Amygdala (tissue), 56 donors: ENCODE results near the gene MKNK2.
"Not testable (repeated sequence)": the region's sequence is repeated elsewhere in the genome, so short reads cannot be mapped to it uniquely, and the experiment has no call there.

Source experiments
- DNase-seq, 56 donors: peaks; one replicate each; lab custom pipeline; 2025; lab: John Stamatoyannopoulos, UW

Gene MKNK2

GRCh38 chr19:2003874-2004273, 47.2 kb downstream of the MKNK2 start:
- no peak for DNase-seq

DNA sequence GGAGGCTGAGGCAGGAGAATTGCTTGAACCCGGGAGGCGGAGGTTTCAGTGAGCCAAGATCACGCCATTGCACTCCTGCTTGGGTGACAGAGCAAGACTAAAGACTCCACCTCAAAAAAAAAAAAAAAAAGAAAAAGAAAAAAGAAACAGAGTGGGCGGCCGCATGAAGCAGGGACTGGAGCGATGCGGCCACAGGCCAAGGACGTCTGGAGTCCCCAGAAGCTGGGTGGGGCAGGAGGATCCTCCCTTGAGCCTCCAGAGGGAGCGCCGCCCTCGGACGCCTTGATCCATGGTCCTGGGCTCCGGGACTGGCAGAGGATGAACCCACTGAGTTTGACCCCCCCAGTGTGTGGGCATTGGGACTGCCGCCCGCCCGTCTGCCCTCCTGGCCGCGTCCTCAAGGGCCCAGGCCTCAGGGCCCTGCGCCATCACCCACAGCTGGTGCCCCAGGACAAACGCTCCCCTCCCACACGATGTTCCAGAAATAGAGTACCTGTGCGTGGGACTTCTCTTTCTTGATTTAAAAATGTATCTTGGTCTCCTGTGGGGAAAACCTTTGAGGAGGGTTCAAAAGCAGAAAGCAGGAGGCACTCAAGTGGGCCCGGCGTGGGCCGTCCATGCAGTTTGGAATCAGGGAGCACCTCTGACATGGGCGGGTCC, 51.1 kb downstream of the MKNK2 start:
- DNase-seq = no peak

- no peak for DNase-seq
Measured at GRCh38 chr19:1998712-1999708, 52.0 kb downstream of the MKNK2 start.

DNA sequence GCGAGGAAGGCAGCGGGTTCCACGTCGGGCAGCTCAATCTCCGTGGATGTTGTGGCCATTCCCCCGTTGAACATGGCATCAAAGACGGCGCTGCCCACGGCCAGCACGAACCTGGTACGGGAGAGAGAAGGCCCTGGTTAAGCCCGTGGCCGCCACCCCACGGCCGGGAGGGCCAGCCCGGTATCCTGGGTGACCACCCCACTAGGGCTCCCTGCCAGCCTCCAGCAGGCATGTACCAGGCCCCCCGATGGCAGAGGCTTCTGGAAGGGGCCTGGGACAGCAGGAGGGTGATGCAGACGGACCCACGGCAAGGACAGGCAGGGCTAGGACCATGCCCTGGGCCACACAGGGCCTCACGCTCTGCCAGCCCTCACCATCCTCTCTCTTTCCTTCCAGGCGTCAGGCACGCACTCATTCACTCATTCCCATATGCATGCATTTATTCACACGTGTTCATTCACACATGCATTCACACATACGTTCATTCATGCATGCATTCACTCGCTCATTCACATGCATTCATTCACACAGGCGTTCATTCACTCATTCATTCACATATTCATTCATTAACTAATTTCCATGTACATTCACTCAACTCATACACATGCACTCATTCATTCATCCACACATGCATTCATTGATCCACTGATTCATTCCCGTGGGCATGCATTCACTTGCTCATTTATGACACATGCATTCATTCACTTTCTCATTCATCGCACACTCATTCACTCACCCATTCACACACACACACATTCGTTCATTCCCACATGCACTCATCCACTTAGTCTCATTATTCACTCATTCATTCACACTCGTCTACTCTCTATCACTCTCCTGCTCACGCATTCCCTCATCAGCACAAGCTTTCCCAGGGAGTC, 53.5 kb downstream of the MKNK2 start:
- DNase-seq = no peak

DNA sequence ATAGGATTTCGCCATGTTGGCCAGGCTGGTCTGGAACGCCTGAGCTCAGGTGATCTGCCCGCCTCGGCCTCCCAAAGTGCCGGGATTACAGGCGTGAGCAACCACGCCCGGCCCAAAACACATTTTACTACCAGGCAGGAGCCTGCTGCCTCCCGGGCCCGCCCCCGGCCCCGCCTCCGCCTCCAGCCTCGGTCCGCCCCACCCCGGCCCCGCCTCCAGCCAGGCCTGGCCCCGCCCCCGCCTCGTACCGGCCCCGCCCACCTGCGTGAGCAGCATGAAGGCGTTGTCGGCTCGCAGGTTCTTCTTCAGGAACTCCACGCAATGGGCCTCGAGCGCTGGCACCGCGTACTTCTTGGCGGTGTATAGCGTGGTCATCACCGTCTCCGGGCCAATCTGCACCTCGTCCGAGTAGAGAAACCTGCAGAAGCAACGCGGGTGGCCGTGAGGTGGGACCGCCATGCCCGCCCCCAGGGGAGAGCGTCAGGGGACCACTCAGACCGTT, 58.2 kb downstream of the MKNK2 start:
- no peak for DNase-seq

DNA sequence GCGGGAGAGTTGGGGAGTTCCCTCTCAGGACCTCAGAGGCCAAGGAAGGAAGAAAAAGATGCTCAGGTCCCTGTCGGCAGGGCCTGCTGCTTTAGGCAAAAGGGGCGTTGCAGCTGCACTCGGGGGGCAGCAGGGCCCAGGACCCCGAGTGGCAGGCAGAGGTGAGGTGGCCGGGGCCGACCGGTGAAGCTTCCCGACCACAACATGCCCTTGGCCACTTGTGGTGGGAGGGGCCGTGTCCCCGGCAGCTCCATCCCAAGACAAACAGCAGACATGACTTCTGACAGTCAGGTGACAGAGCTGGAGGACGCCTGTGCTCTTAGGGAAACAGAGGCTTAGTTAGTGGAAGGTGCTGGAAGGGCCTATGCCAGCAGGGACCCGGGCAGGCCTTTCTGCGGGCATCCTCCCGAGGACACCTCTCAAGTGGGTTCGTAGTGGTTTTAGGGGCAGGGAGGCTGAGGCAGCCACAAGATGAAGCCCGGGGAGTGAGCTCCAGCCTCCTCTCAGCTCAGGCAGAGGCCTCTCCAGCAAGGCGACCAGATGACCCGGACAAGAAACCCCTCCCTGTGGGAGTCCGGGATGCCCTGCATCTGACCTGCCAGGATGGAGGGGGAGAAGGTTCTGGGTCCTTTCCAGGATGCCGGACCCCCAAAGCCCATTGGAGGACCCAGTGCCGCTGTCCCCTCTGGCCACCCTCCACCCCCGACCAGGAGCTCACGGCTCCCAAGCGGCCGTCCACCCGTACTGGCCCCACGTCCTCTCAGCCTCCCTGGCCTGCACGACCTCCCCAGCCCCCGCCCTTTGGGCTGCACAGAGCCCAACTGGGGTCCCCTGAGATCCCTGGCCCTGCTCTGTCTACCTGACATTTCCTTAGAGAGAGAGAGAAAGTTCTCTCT, 59.8 kb downstream of the MKNK2 start:
- DNase-seq = no peak

DNA sequence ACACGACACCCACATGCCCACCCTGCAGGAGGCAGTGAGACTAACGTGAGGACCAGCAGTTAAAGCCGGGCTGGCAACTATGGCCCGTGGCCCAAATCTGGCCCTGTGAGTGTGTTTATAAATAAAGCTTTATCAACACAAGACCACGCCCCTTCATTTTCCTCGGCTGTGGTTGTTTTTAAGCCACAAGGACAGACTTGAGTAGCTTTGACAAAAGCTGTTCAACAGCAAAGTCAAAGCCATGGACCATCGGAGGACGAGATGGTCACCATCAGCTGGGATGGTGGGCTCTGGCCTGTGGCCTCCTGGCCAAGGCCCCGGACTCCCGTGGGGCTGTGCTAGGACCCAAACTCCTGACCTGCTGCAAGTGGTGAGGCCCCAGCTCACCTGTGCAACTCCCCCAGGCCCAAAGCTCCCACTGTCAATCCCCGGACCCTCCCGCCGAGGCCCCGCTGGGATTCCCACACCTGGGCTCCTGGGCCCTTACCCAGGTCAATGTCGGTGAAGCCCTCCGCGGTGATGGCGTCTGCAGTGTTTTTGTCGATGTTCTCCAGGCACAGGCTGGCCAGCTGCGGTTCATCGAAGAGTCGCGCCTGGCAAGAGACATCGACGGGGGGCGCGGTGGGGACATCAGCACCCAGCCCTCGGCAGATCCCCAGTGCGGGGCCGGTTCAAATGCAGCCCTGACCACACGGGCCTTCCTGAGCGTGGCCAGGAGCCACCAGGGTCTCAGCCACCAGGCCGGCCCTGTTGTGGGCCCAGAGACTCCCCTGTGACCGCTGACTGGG, 60.6 kb downstream of the MKNK2 start:
- DNase-seq = no peak

DNA sequence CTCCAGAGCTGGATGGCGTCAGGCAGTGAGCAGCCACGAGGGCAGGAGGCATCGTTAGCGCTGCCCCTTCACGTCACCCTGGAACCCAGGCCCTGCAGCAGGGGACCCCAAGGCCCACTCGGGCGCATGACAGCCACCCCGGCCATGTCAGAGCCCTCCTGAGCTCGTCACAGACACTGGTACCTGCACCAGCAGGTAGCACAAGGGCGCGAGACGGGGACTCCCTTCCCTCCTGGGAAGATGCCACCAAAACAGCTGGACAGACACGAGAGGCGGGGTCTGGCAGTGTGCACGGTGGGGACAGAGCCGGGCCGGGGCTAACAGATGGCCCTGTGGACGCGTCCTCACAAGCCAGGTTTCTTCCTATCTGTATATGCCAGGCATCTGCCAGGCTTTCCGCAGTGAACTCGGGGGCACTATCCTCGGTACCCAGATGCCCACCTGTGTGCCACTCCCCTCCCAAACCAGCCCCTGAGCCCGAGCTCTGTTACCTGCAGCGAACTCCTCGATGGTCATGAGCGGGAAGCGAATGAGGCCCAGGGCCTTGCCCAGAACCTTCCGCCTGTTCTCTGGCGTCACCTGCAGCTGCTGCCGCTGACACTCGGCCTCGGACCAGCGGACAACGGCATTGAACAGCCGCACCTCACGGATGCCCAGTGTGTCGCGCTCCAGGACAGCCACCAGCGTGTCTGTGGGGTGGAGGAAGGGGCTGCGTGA, 61.4 kb downstream of the MKNK2 start:
- DNase-seq = no peak

DNA sequence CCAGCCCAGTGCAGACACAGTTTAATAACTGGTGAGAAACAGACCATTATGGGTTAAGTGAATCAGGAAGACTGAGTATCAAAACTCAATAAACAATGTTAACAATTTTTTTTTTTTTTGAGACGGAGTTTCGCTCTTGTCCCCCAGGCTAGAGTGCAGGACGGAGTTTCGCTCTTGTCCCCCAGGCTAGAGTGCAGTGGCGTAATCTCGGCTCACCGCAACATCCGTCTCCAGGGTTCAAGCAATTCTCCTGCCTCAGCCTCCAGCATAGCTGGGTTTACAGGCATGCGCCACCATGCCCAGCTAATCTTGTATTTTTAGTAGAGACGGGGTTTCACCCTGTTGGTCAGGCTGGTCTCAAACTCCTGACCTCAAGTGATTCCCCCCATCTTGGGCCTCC, 62.6 kb downstream of the MKNK2 start:
- not testable (repeated sequence) for DNase-seq
